GM23338 (cell line): ENCODE data around the gene HDAC11. TPM values are rescaled to one million over a fixed set of nuclear protein-coding genes. Genes with fewer than 3 reads are reported as not detected.

Experiments
- ATAC-seq: fragments of 200-7000 bp; cut with Tn5 transposase; 3 replicates; pipeline ENCODE4 v1.9.1; 2020
- DNase-seq: peaks from one replicate; pipeline ENCODE4 v3.0.0-alpha.2; 2015; ENCODE audit warnings: low spot score
- H2AFZ ChIP-seq: fragments of 200-600 bp; sonication (generic); 2 replicates; pipeline ENCODE4 v1.8.0; 2016; ENCODE audit warnings: antibody characterized with exemption, mild to moderate bottlenecking, moderate library complexity
- H3F3A ChIP-seq: fragments of 200-600 bp; sonication (generic); replicated peaks from 2 replicates; pipeline ENCODE4 v1.8.0; 2017; ENCODE audit warnings: antibody characterized with exemption, mixed run types, low read depth
- H3K27ac ChIP-seq: fragments of 200-600 bp; sonication (generic); 2 replicates; pipeline ENCODE4 v1.6.1; 2016; ENCODE audit warnings: low read depth
- H3K27me3 ChIP-seq: fragments of 200-600 bp; sonication (generic); 2 replicates; pipeline ENCODE4 v1.8.0; 2016; ENCODE audit warnings: mild to moderate bottlenecking, mixed run types, moderate library complexity; ENCODE audit not compliant: insufficient read depth
- H3K36me3 ChIP-seq: fragments of 200-600 bp; sonication (generic); 2 replicates; pipeline ENCODE4 v1.8.0; 2016; ENCODE audit warnings: mild to moderate bottlenecking; ENCODE audit not compliant: insufficient read depth
- H3K4me1 ChIP-seq: fragments of 200-600 bp; sonication (generic); 2 replicates; pipeline ENCODE4 v1.8.0; 2016; ENCODE audit warnings: mild to moderate bottlenecking, moderate library complexity; ENCODE audit not compliant: insufficient read depth
- H3K4me2 ChIP-seq: fragments of 200-600 bp; sonication (generic); 2 replicates; pipeline ENCODE4 v1.7.1; 2017; ENCODE audit warnings: mixed run types
- H3K4me3 ChIP-seq: fragments of 200-600 bp; sonication (generic); 2 replicates; pipeline ENCODE4 v1.6.1; 2016; ENCODE audit warnings: mixed run types
- H3K79me2 ChIP-seq: fragments of 200-600 bp; sonication (generic); replicated peaks from 2 replicates; pipeline ENCODE4 v1.8.0; 2017; ENCODE audit warnings: mild to moderate bottlenecking; ENCODE audit not compliant: insufficient read depth
- H3K9me2 ChIP-seq: fragments of 200-600 bp; sonication (generic); 2 replicates; pipeline ENCODE4 v1.8.0; 2017; ENCODE audit not compliant: insufficient read depth
- H4K20me1 ChIP-seq: fragments of 200-600 bp; sonication (generic); replicated peaks from 2 replicates; pipeline ENCODE4 v1.8.0; 2017; ENCODE audit warnings: mild to moderate bottlenecking; ENCODE audit not compliant: insufficient read depth
- H3K27ac Mint-ChIP-seq: 2 replicates; pipeline ENCODE4 v1.8.0; 2020; ENCODE audit warnings: inconsistent platforms, mild to moderate bottlenecking, moderate library complexity, mixed read lengths
- H3K27me3 Mint-ChIP-seq: 3 replicates; pipeline ENCODE4 v1.8.0; 2022; ENCODE audit warnings: low read depth, mild to moderate bottlenecking, moderate library complexity, mixed read lengths, inconsistent platforms; ENCODE audit not compliant: insufficient read depth, poor library complexity
- H3K36me3 Mint-ChIP-seq: 3 replicates; pipeline ENCODE4 v1.8.0; 2021; ENCODE audit warnings: low read depth, mild to moderate bottlenecking, inconsistent platforms, moderate library complexity, mixed read lengths
- H3K4me1 Mint-ChIP-seq: 3 replicates; pipeline ENCODE4 v1.8.0; 2020; ENCODE audit warnings: mild to moderate bottlenecking, inconsistent platforms, mixed read lengths
- H3K4me3 Mint-ChIP-seq: 3 replicates; pipeline ENCODE4 v1.8.0; 2021; ENCODE audit warnings: moderate library complexity, mild to moderate bottlenecking, inconsistent platforms, mixed read lengths
- H3K9me3 Mint-ChIP-seq: 3 replicates; pipeline ENCODE4 v1.8.0; 2020; ENCODE audit warnings: moderate library complexity, mild to moderate bottlenecking, inconsistent platforms, mixed read lengths
- CREB1 ChIP-seq: fragments of 250-450 bp; sonication (Bioruptor Pico); IDR thresholded peaks from 2 replicates; pipeline ENCODE4 v1.5.0; 2020; ENCODE audit warnings: low read depth, mild to moderate bottlenecking, moderate library complexity
- EZH2 ChIP-seq: fragments of 200-600 bp; sonication (generic); IDR thresholded peaks from one replicate; pipeline ENCODE4 v1.8.0; 2017; ENCODE audit warnings: antibody characterized with exemption, mild to moderate bottlenecking, low read depth; ENCODE audit not compliant: unreplicated experiment
- EZH2phosphoT487 ChIP-seq: fragments of 200-600 bp; sonication (generic); IDR thresholded peaks from one replicate; pipeline ENCODE4 v1.8.1; 2018; ENCODE audit warnings: antibody characterized with exemption; ENCODE audit not compliant: unreplicated experiment
- NANOG ChIP-seq: IDR thresholded peaks from 2 replicates; pipeline ENCODE4 v1.6.1; 2016; ENCODE audit warnings: antibody characterized with exemption, borderline replicate concordance
- POLR2AphosphoS5 ChIP-seq: IDR thresholded peaks from 2 replicates; pipeline ENCODE4 v1.6.1; 2016; ENCODE audit warnings: antibody characterized with exemption, low read depth
- ZNF114 ChIP-seq: fragments of 250-450 bp; sonication (Bioruptor Pico); IDR thresholded peaks from 2 replicates; pipeline ENCODE4 v1.5.0; 2020; ENCODE audit warnings: mild to moderate bottlenecking, moderate library complexity
- polyA plus RNA-seq: library from polyadenylated mRNA; unstranded; fragments of >200 nt; fragmentation: Nextera tagmentation; extraction: Ambion mirVana; gene quantifications from 2 replicates; pipeline ENCODE4 v1.2.1, GENCODE V29; 2016
- total RNA-seq: library from RNA; depleted of rRNA; stranded (reverse); fragments of >200 nt; shearing (Covaris generic); gene quantifications from 2 replicates; pipeline ENCODE4 v1.2.3, GENCODE V29; 2014
- TF ChIP-seq, protein P1 (sequence below): IDR thresholded peaks from one replicate; pipeline ENCODE4 v1.6.1; 2018; ENCODE audit warnings: antibody characterized with exemption; ENCODE audit not compliant: unreplicated experiment
- TF ChIP-seq, protein P2 (sequence below), 2 experiments: fragments of 200-600 bp in 1 of 2; sonication (generic) in 1 of 2; conservative IDR thresholded peaks; 2 replicates each; pipeline versions ENCODE4 v1.5.1 to v1.6.1; 2016 to 2017; ENCODE audit warnings: antibody characterized with exemption in 2 of 2, low read depth in 2 of 2, mild to moderate bottlenecking in 2 of 2, moderate library complexity in 1 of 2
- TF ChIP-seq, protein P3 (sequence below): fragments of 250-450 bp; sonication (Bioruptor Pico); IDR thresholded peaks from 2 replicates; pipeline ENCODE4 v1.5.0; 2020; ENCODE audit warnings: mild to moderate bottlenecking, moderate library complexity

The HDAC11 gene
- total and polyA plus RNA-seq, 2 experiments from 2014 or later = 5.4 to 15.8 TPM

DNA sequence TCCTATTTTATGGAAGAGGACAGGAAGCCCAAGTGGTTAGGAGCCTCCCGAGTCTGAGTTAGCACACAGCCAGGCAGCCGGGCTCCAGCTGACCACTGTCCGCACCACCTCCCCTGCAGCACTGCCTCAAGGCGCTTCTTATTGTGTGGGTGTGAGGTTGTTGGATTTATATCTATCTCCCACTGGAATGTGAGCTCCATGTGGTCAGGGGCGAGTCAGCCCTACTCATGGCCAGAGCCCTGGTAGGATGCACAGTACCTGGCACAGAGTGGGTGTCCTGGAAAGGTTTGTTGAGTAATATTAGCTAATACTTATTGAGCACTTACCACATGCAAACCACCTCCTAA is 59.2 kb downstream of the HDAC11 start:
- Mint-ChIP-seq H3K9me3 (peaks cover 23% of the 10 kb centered on the region), H3K36me3 (peaks cover 5% of the 10 kb centered on the region; the same call in 2 of the 3 replicates), H3K27me3 (peaks cover 21% of the 10 kb centered on the region), H3K4me3 (no peak overlapping the region), H3K4me1 (peaks cover 15% of the 10 kb centered on the region), H3K27ac (no peak overlapping the region)
- no peaks in the 10 kb centered on the region for H3K79me2 ChIP-seq
- H2AFZ ChIP-seq = no peak overlapping the region
- H3K36me3 ChIP-seq = peaks cover 6% of the 10 kb centered on the region; the same call in 1 of the 2 replicates
- H3K27me3 ChIP-seq = no peaks in the 10 kb centered on the region
- TF ChIP-seq EZH2 (no peak), ZNF114 (no peak), CREB1 (CRISPR knock-in tag) (no peak), NANOG (no peak), EZH2phosphoT487 (no peak), POLR2AphosphoS5 (no peak)
- TF ChIP-seq, protein P1, sequence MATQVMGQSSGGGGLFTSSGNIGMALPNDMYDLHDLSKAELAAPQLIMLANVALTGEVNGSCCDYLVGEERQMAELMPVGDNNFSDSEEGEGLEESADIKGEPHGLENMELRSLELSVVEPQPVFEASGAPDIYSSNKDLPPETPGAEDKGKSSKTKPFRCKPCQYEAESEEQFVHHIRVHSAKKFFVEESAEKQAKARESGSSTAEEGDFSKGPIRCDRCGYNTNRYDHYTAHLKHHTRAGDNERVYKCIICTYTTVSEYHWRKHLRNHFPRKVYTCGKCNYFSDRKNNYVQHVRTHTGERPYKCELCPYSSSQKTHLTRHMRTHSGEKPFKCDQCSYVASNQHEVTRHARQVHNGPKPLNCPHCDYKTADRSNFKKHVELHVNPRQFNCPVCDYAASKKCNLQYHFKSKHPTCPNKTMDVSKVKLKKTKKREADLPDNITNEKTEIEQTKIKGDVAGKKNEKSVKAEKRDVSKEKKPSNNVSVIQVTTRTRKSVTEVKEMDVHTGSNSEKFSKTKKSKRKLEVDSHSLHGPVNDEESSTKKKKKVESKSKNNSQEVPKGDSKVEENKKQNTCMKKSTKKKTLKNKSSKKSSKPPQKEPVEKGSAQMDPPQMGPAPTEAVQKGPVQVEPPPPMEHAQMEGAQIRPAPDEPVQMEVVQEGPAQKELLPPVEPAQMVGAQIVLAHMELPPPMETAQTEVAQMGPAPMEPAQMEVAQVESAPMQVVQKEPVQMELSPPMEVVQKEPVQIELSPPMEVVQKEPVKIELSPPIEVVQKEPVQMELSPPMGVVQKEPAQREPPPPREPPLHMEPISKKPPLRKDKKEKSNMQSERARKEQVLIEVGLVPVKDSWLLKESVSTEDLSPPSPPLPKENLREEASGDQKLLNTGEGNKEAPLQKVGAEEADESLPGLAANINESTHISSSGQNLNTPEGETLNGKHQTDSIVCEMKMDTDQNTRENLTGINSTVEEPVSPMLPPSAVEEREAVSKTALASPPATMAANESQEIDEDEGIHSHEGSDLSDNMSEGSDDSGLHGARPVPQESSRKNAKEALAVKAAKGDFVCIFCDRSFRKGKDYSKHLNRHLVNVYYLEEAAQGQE = no peak
- TF ChIP-seq, protein P2, sequence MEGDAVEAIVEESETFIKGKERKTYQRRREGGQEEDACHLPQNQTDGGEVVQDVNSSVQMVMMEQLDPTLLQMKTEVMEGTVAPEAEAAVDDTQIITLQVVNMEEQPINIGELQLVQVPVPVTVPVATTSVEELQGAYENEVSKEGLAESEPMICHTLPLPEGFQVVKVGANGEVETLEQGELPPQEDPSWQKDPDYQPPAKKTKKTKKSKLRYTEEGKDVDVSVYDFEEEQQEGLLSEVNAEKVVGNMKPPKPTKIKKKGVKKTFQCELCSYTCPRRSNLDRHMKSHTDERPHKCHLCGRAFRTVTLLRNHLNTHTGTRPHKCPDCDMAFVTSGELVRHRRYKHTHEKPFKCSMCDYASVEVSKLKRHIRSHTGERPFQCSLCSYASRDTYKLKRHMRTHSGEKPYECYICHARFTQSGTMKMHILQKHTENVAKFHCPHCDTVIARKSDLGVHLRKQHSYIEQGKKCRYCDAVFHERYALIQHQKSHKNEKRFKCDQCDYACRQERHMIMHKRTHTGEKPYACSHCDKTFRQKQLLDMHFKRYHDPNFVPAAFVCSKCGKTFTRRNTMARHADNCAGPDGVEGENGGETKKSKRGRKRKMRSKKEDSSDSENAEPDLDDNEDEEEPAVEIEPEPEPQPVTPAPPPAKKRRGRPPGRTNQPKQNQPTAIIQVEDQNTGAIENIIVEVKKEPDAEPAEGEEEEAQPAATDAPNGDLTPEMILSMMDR (conservative IDR thresholded peaks at IDR 0.05; ENCODE audit: low read depth in 2 of 2) = no peak
- TF ChIP-seq, protein P3, sequence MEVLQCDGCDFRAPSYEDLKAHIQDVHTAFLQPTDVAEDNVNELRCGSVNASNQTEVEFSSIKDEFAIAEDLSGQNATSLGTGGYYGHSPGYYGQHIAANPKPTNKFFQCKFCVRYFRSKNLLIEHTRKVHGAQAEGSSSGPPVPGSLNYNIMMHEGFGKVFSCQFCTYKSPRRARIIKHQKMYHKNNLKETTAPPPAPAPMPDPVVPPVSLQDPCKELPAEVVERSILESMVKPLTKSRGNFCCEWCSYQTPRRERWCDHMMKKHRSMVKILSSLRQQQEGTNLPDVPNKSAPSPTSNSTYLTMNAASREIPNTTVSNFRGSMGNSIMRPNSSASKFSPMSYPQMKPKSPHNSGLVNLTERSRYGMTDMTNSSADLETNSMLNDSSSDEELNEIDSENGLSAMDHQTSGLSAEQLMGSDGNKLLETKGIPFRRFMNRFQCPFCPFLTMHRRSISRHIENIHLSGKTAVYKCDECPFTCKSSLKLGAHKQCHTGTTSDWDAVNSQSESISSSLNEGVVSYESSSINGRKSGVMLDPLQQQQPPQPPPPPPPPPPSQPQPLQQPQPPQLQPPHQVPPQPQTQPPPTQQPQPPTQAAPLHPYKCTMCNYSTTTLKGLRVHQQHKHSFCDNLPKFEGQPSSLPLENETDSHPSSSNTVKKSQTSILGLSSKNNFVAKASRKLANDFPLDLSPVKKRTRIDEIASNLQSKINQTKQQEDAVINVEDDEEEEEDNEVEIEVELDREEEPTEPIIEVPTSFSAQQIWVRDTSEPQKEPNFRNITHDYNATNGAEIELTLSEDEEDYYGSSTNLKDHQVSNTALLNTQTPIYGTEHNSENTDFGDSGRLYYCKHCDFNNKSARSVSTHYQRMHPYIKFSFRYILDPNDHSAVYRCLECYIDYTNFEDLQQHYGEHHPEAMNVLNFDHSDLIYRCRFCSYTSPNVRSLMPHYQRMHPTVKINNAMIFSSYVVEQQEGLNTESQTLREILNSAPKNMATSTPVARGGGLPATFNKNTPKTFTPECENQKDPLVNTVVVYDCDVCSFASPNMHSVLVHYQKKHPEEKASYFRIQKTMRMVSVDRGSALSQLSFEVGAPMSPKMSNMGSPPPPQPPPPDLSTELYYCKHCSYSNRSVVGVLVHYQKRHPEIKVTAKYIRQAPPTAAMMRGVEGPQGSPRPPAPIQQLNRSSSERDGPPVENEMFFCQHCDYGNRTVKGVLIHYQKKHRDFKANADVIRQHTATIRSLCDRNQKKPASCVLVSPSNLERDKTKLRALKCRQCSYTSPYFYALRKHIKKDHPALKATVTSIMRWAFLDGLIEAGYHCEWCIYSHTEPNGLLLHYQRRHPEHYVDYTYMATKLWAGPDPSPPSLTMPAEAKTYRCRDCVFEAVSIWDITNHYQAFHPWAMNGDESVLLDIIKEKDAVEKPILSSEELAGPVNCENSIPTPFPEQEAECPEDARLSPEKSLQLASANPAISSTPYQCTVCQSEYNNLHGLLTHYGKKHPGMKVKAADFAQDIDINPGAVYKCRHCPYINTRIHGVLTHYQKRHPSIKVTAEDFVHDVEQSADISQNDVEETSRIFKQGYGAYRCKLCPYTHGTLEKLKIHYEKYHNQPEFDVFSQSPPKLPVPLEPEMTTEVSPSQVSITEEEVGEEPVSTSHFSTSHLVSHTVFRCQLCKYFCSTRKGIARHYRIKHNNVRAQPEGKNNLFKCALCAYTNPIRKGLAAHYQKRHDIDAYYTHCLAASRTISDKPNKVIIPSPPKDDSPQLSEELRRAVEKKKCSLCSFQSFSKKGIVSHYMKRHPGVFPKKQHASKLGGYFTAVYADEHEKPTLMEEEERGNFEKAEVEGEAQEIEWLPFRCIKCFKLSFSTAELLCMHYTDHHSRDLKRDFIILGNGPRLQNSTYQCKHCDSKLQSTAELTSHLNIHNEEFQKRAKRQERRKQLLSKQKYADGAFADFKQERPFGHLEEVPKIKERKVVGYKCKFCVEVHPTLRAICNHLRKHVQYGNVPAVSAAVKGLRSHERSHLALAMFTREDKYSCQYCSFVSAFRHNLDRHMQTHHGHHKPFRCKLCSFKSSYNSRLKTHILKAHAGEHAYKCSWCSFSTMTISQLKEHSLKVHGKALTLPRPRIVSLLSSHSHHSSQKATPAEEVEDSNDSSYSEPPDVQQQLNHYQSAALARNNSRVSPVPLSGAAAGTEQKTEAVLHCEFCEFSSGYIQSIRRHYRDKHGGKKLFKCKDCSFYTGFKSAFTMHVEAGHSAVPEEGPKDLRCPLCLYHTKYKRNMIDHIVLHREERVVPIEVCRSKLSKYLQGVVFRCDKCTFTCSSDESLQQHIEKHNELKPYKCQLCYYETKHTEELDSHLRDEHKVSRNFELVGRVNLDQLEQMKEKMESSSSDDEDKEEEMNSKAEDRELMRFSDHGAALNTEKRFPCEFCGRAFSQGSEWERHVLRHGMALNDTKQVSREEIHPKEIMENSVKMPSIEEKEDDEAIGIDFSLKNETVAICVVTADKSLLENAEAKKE = no peak
- no peak overlapping the region for H3K27ac ChIP-seq
- H3K4me3 ChIP-seq = no peak overlapping the region
- ATAC-seq = no peak
- no peaks in the 10 kb centered on the region for H4K20me1 ChIP-seq
- H3K4me1 ChIP-seq = peaks cover 9% of the 10 kb centered on the region; the same call in 1 of the 2 replicates
- DNase-seq = no peak
- H3F3A ChIP-seq = no peaks in the 10 kb centered on the region
- H3K9me2 ChIP-seq = no peaks in the 10 kb centered on the region
- no peak overlapping the region for H3K4me2 ChIP-seq
